NCI-H2107 treated with DMSO at 0.1 percent for 48 hours (cell line): ENCODE measurements around the gene ZXDC.

Experiments
- DNase-seq: peaks from one replicate; lab custom pipeline; 2025; ENCODE audit not compliant: unreplicated experiment; lab: John Stamatoyannopoulos, UW

Gene ZXDC

GRCh38 chr3:126490619-126491018 lies 14.9 kb upstream of the ZXDC start:
- peak; percentile 11 for DNase-seq

DNA sequence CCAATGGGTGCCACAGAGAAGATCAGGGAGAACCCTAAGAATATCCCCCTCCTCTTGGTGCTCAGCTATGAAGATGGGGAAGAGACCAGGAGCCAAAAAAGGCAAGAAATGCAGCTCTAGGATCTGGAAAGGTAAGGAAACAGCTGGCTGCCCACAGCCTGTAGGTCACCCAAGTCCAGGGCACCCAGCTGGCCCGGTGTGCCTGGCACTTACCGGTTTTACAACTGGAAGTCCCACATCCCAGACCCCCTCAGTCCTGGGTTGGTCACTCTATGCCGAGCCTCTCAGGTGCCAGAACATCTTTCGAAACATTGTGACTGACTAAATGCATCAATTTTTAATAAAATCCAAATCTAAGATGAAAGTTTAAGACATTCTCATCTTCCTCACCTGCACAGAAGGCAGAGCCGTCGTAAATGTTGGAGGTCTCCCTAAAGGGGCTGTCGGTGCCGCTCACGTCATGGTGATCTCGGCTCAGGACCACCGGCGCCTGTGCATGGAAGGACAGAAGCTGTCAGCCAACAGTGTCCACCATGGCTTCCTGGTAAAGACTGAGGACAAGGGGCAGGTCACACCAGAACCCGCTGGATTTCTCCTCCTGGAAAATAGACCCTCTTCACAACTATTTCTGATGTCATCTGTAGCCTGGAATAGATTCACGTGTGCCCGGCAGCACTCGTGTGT lies 13.3 kb upstream of the ZXDC start:
- DNase-seq = no peak

GRCh38 chr3:126488185-126488584 lies 12.5 kb upstream of the ZXDC start:
- no peak for DNase-seq

DNA sequence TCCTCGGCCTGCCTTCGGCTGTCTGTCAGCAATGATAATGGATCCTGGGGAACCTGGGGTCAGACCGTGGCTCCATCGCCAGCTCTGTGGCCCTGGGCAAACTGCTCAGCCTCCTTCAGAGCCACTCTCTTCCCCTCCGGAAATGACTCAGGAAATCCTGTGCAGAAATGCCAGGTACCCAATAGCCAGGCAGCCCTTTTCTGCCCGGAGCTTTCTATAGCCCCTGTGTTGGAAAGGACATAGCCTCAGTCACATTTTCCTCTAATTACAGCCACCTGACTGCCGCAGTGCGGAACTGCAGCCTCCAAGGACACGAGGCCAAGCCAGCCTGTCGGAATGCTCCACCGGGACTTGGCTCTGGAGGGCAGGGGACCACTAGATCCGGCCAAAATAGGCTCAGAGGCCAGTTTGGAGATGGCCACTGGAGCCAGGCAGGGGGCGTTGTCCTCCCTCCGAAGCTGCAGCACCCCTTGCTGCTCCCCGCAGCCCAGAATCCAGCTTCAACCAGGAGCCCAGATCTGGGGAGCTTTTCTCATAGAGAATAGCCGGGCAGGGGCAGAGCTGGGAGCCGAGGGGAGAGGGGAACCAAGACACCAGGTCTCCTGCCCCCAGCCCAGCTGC lies 11.6 kb upstream of the ZXDC start:
- no peak for DNase-seq

DNA sequence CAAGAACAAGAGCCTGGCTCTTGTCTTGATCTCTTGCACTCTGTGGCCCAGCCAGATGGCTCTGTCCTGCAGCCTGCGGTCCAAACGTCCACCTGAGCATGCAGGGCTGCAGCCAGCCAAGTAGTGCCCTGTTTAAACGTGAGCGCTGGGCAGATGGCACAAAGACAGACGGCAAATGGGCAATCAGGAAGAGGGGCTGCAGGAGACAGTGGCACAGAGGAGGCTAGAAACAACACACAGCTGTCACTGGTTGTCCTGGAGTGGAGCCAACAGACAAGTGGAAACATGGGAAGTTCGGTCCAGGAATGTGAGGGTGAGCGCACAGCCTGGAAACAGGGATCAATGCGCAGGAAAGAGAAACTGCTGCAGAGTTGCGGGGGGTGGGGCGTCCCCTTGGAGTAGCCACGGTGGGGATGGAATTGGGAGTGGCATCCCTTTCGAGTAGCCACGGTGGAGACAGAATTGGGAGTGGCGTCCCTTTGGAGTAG lies 10.7 kb upstream of the ZXDC start:
- DNase-seq = no peak

DNA sequence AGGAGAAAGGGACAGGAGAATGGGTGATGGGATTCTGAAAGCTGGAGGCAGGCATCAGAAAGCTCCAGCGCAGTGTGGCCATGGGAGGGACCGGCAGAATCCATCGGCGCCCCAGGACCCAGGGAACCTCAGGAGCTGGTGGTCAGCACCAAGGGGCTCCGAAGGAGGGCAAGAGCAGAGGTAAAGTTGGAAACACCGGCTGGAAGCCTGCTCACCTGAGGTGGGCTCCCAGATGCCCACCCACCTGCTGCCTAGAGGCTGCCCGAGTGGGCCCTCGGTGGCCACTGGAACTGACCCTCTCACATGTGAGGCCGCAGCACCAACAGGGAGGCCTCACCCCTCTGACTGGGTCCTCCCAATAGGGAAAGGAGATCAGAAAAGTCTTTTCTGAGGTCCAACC lies 10.3 kb upstream of the ZXDC start:
- DNase-seq = no peak

DNA sequence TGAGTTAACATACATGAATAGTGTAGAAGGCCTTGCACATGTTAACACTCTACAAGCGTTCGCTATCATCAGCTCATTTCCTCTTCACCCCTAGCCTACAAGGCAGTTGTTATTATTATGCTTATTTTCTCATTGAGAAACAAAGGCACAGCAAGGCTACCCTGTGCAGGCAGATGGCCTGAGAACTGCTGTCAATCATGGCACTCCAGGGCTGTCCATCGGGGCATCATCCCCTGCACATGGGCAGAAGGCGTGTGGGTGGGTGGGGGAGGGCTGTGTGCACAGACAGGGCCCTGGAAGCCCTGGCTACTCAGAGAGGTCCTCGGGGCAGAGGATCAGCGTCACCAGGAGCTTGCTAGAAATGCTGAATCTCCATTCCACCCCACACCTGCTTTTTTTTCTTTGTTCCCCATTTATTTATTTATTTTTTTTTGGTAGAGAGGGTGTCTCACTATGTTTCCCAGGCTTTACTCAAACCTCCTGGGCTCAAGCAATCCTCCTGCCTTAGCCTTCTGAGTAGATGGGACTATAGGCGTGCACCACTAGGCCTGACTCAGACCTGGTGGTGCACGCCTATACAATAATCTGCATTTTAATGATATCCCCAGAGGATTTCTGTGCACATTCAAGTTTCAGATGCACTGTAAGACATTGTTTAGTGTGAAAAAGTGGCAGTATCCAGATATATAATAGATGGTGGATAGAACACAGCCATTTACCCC lies 9.6 kb upstream of the ZXDC start:
- DNase-seq = no peak

DNA sequence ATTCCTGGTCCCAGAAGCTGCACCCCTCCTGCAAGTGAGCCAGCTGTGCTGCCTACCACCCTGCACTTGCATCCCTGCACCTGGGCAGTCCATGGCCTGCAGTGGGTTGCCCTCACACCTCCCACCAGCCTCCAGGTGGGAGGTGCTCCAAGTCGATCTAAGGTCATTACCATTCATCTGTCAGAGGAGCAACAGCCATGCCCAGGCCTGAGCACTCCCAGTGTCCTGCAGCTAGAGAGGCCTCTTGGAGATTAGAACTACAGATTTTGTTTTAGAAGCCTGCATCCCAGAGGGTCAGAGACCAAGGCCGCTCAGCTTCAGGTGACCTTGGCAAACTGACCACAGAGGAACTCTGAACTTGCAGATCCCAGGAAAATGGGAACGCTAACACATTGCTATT lies 9.0 kb upstream of the ZXDC start:
- DNase-seq = no peak

DNA sequence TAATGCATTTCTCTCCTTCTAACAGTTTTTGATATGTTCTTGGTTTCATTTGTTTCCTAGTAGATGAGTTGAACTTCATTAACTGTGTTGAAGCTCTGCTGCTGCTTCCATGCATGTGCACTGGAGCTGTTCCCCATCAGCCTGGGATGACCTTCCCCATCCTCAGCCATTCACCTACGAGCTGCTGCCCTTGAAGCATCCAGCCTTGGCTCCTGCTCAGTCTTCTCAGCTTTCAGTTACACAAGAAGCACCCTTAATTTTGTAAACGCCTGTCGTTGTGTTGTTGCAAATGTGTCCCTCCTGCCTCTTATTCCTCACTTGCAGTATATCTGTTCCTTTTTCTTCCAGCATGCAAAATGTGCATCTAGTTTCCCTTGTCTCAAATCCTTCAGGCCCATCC lies 8.5 kb upstream of the ZXDC start:
- peak; percentile 2 for DNase-seq

DNA sequence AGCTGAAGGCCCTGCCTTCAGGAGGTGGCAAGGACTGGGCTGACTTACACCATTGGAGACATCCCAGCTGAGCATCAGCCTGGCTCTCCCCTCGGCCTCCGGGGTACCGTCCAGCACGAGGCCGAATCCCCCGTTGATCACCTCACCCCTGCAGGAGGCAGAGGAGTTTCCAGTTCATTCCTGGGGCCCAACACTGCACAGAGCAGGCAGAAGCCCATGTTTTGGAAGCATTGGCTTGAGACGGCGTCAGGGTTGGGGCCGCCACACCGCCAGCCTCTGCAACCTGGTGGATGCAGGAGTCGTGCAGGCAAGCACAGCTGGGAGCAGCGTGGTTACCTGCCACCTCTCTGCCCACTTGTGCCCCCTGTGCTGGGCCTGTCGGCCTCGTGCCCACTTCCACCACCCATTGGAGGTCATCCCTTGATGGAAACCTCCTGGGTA lies 7.7 kb upstream of the ZXDC start:
- no peak for DNase-seq

DNA sequence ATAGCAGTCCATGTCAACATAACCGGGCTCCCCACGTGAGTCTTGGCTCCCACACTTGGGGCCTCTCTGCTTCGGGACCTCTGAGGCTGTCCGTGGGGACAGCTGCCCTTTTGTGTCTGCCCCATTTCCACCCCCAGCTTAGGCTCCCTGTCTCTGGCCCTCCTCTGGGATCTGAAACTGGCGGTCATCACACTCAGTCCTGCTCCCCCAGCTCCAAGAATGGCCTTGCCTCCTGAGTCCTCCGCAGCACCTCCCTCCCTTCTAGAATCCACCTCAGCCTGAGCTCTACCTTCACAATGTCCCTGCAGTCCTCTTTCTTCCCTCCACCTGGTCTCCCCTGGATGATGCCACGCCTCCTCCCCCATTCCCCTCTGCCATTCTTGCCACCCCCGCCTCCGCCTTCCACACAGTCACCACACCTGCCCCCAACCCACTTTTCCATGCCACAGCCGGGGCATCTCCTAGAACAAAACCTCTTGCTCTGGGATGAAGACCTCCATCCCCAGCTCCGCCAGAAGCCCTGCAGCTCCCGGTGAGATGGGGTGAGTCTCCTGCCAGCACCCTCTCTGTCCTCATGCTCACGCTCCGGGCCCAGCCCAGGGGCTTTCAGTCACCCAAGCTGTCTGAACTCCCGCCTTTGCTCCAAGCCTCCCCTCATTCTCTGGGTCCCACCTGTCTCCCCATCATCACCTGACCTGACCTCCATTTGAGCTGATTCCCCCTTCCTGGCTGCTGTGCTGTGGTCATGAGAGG lies 7.0 kb upstream of the ZXDC start:
- DNase-seq = no peak

DNA sequence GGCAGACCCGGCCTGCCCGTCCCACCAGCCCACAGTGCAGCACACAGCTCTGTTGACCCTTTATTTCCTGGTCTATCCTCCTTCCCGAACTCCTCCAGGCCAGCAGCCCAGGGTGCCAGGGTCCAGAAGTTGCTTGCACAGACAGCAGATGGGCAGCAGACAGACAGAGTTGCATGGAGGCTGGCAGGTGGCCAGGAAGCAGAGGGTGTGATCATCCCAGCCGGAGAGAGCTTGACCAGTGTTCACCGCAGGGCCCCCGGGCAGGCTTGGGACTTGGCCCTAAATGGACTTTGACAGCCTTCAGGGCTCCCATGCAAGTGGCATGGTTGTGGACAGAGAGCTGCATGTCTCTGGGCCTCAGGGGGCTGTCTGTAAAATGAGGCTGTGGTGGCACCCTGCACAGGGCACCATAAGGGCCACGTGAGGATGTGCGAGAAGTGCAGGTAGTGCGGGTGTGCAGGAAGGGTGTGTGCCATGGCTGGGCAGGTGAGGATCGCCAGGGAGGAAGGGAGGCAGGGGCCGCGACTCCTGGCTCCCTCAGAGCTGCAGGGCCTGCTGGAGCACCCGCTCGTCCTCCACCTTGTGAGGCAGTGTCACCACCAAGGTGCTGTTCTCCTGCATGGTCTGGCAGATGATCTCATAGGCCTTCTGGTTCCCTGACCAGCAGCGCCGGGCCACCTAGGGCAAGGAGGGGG lies 6.3 kb upstream of the ZXDC start:
- DNase-seq = no peak

- DNase-seq = no peak
Observed at GRCh38 chr3:126480861-126481260, 5.2 kb upstream of the ZXDC start.

- DNase-seq = no peak
Observed at GRCh38 chr3:126480206-126480605, 4.5 kb upstream of the ZXDC start.

GRCh38 chr3:126479642-126480041 lies 4.0 kb upstream of the ZXDC start:
- DNase-seq = no peak

GRCh38 chr3:126478581-126479310 lies 3.1 kb upstream of the ZXDC start:
- DNase-seq = no peak

DNA sequence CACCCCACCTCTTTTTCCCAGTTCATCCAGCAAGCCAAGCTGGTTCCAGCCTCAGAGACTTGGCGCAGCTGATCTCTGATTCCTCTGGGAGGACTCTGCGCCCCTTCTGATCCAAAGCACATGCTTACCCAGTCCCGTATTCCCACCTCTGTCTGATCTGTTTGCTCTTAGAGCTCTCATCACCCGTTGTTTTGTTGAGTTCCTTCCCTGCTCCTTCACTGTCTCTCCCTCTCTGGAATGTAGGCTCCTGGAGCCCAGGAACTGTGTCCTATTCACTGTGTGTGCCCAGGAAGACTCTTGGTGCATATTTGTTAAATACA lies 1.3 kb upstream of the ZXDC start:
- DNase-seq = no peak

- no peak for DNase-seq
Observed at GRCh38 chr3:126476166-126477060, 722 bp upstream of the ZXDC start.
